NCI-H2107 treated with DMSO at 0.1 percent for 48 hours (cell line): ENCODE measurements around the gene RPS19.

Experiments
- DNase-seq: peaks from one replicate; lab custom pipeline; 2025; ENCODE audit not compliant: unreplicated experiment; lab: John Stamatoyannopoulos, UW

RPS19 gene

GRCh38 chr19:41877916-41878905 is 18.2 kb downstream of the RPS19 start:
- no peak for DNase-seq

GRCh38 chr19:41879080-41879479 is 19.0 kb downstream of the RPS19 start:
- no peak for DNase-seq

- no peak for DNase-seq
Observed at GRCh38 chr19:41879670-41880328, 19.7 kb downstream of the RPS19 start.

GRCh38 chr19:41880329-41880708 is 20.3 kb downstream of the RPS19 start:
- no peak for DNase-seq

- no peak for DNase-seq
Observed at GRCh38 chr19:41882568-41883462, 22.8 kb downstream of the RPS19 start, which contains the start of gene ARHGEF1. ARHGEF1 (plus strand) TSS chr19:41883184; CDS start chr19:41888083, 4,899 bp downstream.

GRCh38 chr19:41883463-41883820 is 23.4 kb downstream of the RPS19 start:
- DNase-seq, result no peak

- DNase-seq, result peak; percentile 93
Observed at GRCh38 chr19:41883821-41884733, 24.0 kb downstream of the RPS19 start.

GRCh38 chr19:41886761-41887710 is 27.0 kb downstream of the RPS19 start:
- DNase-seq, result no peak

- peak; percentile 70 for DNase-seq
Observed at GRCh38 chr19:41887711-41888382, 27.8 kb downstream of the RPS19 start.

- DNase-seq, result no peak
Observed at GRCh38 chr19:41888926-41889325, 28.9 kb downstream of the RPS19 start.

- DNase-seq, result no peak
Observed at GRCh38 chr19:41889896-41890295, 29.8 kb downstream of the RPS19 start.

GRCh38 chr19:41890936-41891335 is 30.9 kb downstream of the RPS19 start:
- DNase-seq, result no peak

- DNase-seq, result no peak
Observed at GRCh38 chr19:41892173-41892902, 32.3 kb downstream of the RPS19 start.

- no peak for DNase-seq
Observed at GRCh38 chr19:41893899-41894298, 33.8 kb downstream of the RPS19 start.

GRCh38 chr19:41894350-41894749 is 34.3 kb downstream of the RPS19 start:
- no peak for DNase-seq

GRCh38 chr19:41895745-41896580 is 35.9 kb downstream of the RPS19 start:
- DNase-seq, result no peak

- DNase-seq, result no peak
Observed at GRCh38 chr19:41896581-41896942, 36.5 kb downstream of the RPS19 start.
